K562 (cell line): ENCODE data around the gene ZNF474. TPM values are rescaled to one million over a fixed set of nuclear protein-coding genes. Genes with fewer than 3 reads are reported as not detected.

Source experiments
- ATAC-seq: fragments of 200-7000 bp; cut with Tn5 transposase; 3 replicates; pipeline ENCODE4 v1.9.1; 2020; ENCODE audit warnings: moderate library complexity
- BruUV-seq: library from RNA; stranded (reverse); fragments of 400-500 nt; replicated peaks from 2 replicates; lab custom pipeline; 2021; lab: Mats Ljungman, UMichigan
- CTCF ChIA-PET: fragments of 300-600 bp; formaldehyde crosslinking; extraction: SDS; loops from one replicate; lab custom pipeline; 2021; ENCODE audit warnings: low intra/inter-chr PET ratio; lab: Yijun Ruan, JAX
- POLR2A ChIA-PET: fragments of 300-600, 350-650 bp; sonication (Branson Sonifier 250); formaldehyde crosslinking; extraction: SDS; loops from one replicate; lab custom pipeline; 2021; ENCODE audit warnings: antibody characterized with exemption, inconsistent platforms; lab: Yijun Ruan, JAX
- DNase-seq, 4 experiments: peaks; one replicate each; pipeline versions ENCODE4 v3.0.0 to v3.0.0-alpha.2; 2011 to 2018; ENCODE audit warnings: low spot score in 3 of 4, mixed read lengths in 3 of 4; ENCODE audit errors: extremely low read depth in 1 of 4
- FAIRE-seq: peaks from 2 replicates; lab custom pipeline; 2011; peaks lifted over from hg19 to GRCh38; lab: Jason Lieb, UNC
- H2AFZ ChIP-seq: 2 replicates; pipeline ENCODE4 v1.6.0; 2011; ENCODE audit warnings: low read depth, low read length, control low read depth, inconsistent platforms
- H3K27ac ChIP-seq: fragments of 200-600 bp; 3 replicates; pipeline ENCODE4 v1.8.0; 2011; ENCODE audit warnings: low read depth, mild to moderate bottlenecking, control low read depth, inconsistent platforms, low read length, moderate library complexity, mixed read lengths; ENCODE audit errors: extremely low read depth
- H3K27me3 ChIP-seq, 2 experiments: fragments of 300-600 bp in 1 of 2; 2 replicates in 1 of 2; 3 replicates in 1 of 2; pipeline versions ENCODE4 v1.6.0 to v1.8.0; 2011; ENCODE audit warnings: inconsistent platforms in 2 of 2, low read length in 2 of 2, mild to moderate bottlenecking in 1 of 2, mixed read lengths in 1 of 2, moderate library complexity in 1 of 2; ENCODE audit not compliant: control insufficient read depth in 2 of 2, insufficient read depth in 2 of 2
- H3K36me3 ChIP-seq: fragments of 300-600 bp; 3 replicates; pipeline ENCODE4 v1.8.0; 2011; ENCODE audit warnings: mild to moderate bottlenecking, low read length, inconsistent platforms; ENCODE audit not compliant: control insufficient read depth, insufficient read depth
- H3K4me1 ChIP-seq, 2 experiments: fragments of 200-600 bp in 1 of 2; replicated peaks in 1 of 2; 2 replicates in 1 of 2; 3 replicates in 1 of 2; pipeline versions ENCODE4 v1.5.1 to v1.8.0; 2011; ENCODE audit warnings: inconsistent platforms in 2 of 2, low read length in 2 of 2, mild to moderate bottlenecking in 1 of 2, mixed read lengths in 1 of 2, moderate library complexity in 1 of 2; ENCODE audit not compliant: control insufficient read depth in 2 of 2, insufficient read depth in 2 of 2
- H3K4me2 ChIP-seq: 2 replicates; pipeline ENCODE4 v1.6.1; 2011; ENCODE audit warnings: low read length, control low read depth, inconsistent platforms, mixed read lengths; ENCODE audit not compliant: insufficient read depth
- H3K4me3 ChIP-seq: fragments of 200-600 bp; sonication (generic), shearing (Covaris generic); 2 replicates; pipeline ENCODE4 v1.5.1; 2016; ENCODE audit warnings: control low read depth, inconsistent platforms
- H3K79me2 ChIP-seq: fragments of 200-600 bp; 3 replicates; pipeline ENCODE4 v1.8.0; 2011; ENCODE audit warnings: low read length, inconsistent platforms; ENCODE audit not compliant: control insufficient read depth, insufficient read depth
- H3K9ac ChIP-seq, 2 experiments: 2 replicates each; pipeline versions ENCODE4 v1.6.0 to v1.6.1; 2011; ENCODE audit warnings: low read depth in 2 of 2, low read length in 2 of 2, control low read depth in 1 of 2, inconsistent platforms in 1 of 2, mild to moderate bottlenecking in 1 of 2, mixed read lengths in 1 of 2; ENCODE audit not compliant: insufficient read depth in 1 of 2
- H3K9me1 ChIP-seq: one replicate; pipeline ENCODE4 v1.6.0; 2011; ENCODE audit warnings: inconsistent platforms, mild to moderate bottlenecking, low read length, moderate library complexity; ENCODE audit not compliant: control insufficient read depth, insufficient read depth
- H3K9me3 ChIP-seq: replicated peaks from 2 replicates; pipeline ENCODE4 v1.5.1; 2011; ENCODE audit warnings: low read depth, low read length, inconsistent platforms; ENCODE audit not compliant: control insufficient read depth, insufficient read depth
- H4K20me1 ChIP-seq: replicated peaks from 2 replicates; pipeline ENCODE4 v1.6.1; 2011; ENCODE audit warnings: low read length, inconsistent platforms, mixed read lengths; ENCODE audit not compliant: control insufficient read depth, insufficient read depth
- CXXC5 ChIP-seq: fragments of 250-450 bp; sonication (Bioruptor Pico); IDR thresholded peaks from 2 replicates; pipeline ENCODE4 v1.8.0; 2022; ENCODE audit warnings: inconsistent platforms, mild to moderate bottlenecking, moderate library complexity
- HDGF ChIP-seq: fragments of 450-650 bp; IDR thresholded peaks from 2 replicates; pipeline ENCODE4 v1.6.1; 2016
- RBM39 ChIP-seq: fragments of 200-400 bp; formaldehyde crosslinking; optimal IDR thresholded peaks from 2 replicates; pipeline ENCODE3; 2018; ENCODE audit warnings: low read depth, low read length
- REST ChIP-seq, 2 experiments: fragments of 450-650 bp; formaldehyde crosslinking in 1 of 2; IDR thresholded peaks; 2 replicates each; pipeline versions ENCODE4 v1.4.0 to v1.6.1; 2014 to 2020; ENCODE audit warnings: mild to moderate bottlenecking in 2 of 2, borderline replicate concordance in 1 of 2, low read depth in 1 of 2
- TCF15 ChIP-seq: fragments of 250-450 bp; sonication (Bioruptor Pico); IDR thresholded peaks from 2 replicates; pipeline ENCODE4 v1.8.0; 2022; ENCODE audit warnings: moderate library complexity, mild to moderate bottlenecking, inconsistent platforms
- XRCC4 ChIP-seq: IDR thresholded peaks from one replicate; pipeline ENCODE4 v1.6.1; 2011; ENCODE audit not compliant: insufficient read depth, insufficient read length; ENCODE audit errors: extremely low read depth
- ZBTB34 ChIP-seq: fragments of 250-450 bp; sonication (Bioruptor Pico); IDR thresholded peaks from 2 replicates; pipeline ENCODE4 v1.8.0; 2021; ENCODE audit warnings: mild to moderate bottlenecking, moderate library complexity
- ZNF395 ChIP-seq: fragments of 200-800 bp; sonication (Bioruptor generic); IDR thresholded peaks from 2 replicates; pipeline ENCODE4 v1.6.1; 2017; ENCODE audit warnings: missing genetic modification characterization, missing compliant biosample characterization
- ZNF408 ChIP-seq: fragments of 250-450 bp; sonication (Bioruptor Pico); IDR thresholded peaks from 2 replicates; pipeline ENCODE4 v1.4.0; 2020; ENCODE audit warnings: low read depth, mild to moderate bottlenecking, moderate library complexity
- WGBS: fragments of 100-300 bp; shearing (Covaris generic); methylation state at CpG from one replicate; pipeline ENCODE4 v1.1.6; 2016; ENCODE audit warnings: low coverage, mixed read lengths; ENCODE audit not compliant: insufficient coverage; ENCODE audit errors: missing lambda C conversion rate; 5-methylcytosine and 5-hydroxymethylcytosine counted together
- in situ Hi-C: fragments of 300-500 bp; cut with MboI; formaldehyde crosslinking; loops from 4 replicates; pipeline ENCODE4 v1.15.0; 2018; ENCODE audit warnings: inconsistent platforms, mixed read lengths
- intact Hi-C: fragments of 100-400 bp; cut with micrococcal nuclease; formaldehyde crosslinking; loops from 2 replicates; pipeline ENCODE4 v1.14.2; 2022
- polyA plus RNA-seq, 8 experiments: library from polyadenylated mRNA; depleted of rRNA in 4 of 8; stranded (reverse) in 5 of 8; unstranded in 3 of 8; fragments of >200 nt; fragmentation: Nextera tagmentation in 2 of 8; fragmentation: Illumina TruSeq in 1 of 8; extraction: Ambion mirVana in 2 of 8; extraction: Trizol in 1 of 8; gene quantifications; 2 replicates each; pipeline versions ENCODE4 v1.2.1 to v1.2.3, GENCODE V29; 2011 to 2014; ENCODE audit warnings: inconsistent platforms in 1 of 8, missing spikeins in 1 of 8
- total RNA-seq, 7 experiments: library from RNA; depleted of rRNA in 6 of 7; stranded (reverse); fragments of >200 nt in 6 of 7; fragmentation: Illumina TruSeq in 2 of 7; extraction: Trizol in 2 of 7; gene quantifications; 2 replicates each; pipeline versions ENCODE4 v1.2.1 to v1.2.3, GENCODE V29; 2011 to 2021; ENCODE audit warnings: low replicate concordance in 1 of 7

ZNF474 gene
- total and polyA plus RNA-seq, 9 of the 15 experiments (the other 6 are each of a cell fraction or from before 2014, with no cell fraction given) = 0.16 to 0.62 (median 0.39) TPM

GRCh38 chr5:122110987-122111386, 18.4 kb upstream of the ZNF474 start (continued):
- TF ChIP-seq ZNF395 (0 out of 2 replicates have a peak, but pooled peaks have one; percentile 30), XRCC4 (no peak), CXXC5 (peak; percentile 19)

GRCh38 chr5:122111460-122111859, 17.9 kb upstream of the ZNF474 start:
- no peaks in the 10 kb centered on the region for H4K20me1 ChIP-seq
- no peaks in the 10 kb centered on the region for H3K27me3 ChIP-seq
- in situ Hi-C loops (no loop called here), intact Hi-C loops (no loop called here)
- ChIA-PET CTCF (no interaction called here), POLR2A (interaction anchor here (0.8 to 4.4 kb wide), 4 partner anchors 10 to 41 kb away, joined by 3 to 28 read pairs (median 12); no protein-coding TSS in a partner anchor)
- H3K9ac ChIP-seq = peak overlapping the region in 1 of 2 experiments; percentile 74; a peak in 1 of 4 replicates
- no peak overlapping the region for H3K4me3 ChIP-seq
- WGBS = 68% methylated on average over 5 of the region's 5 CpGs
- H3K4me1 ChIP-seq = peaks cover 5 to 34% of the 10 kb centered on the region in 2 experiments; a peak in 4 of 5 replicates
- peak overlapping the region; percentile 85 for H2AFZ ChIP-seq
- no peaks in the 10 kb centered on the region for H3K79me2 ChIP-seq
- BruUV-seq = no TSS peak
- H3K4me2 ChIP-seq = peak overlapping the region; percentile 29
- H3K9me3 ChIP-seq = no peaks in the 10 kb centered on the region
- ATAC-seq = no peak
- peak overlapping the region; percentile 98; the same call in 2 of the 3 replicates for H3K27ac ChIP-seq
- DNase-seq = peak in 1 of 4 experiments; percentile 18
- no peaks in the 10 kb centered on the region for H3K36me3 ChIP-seq
- no peak for FAIRE-seq
- no peaks in the 10 kb centered on the region for H3K9me1 ChIP-seq
- TF ChIP-seq ZNF408 (CRISPR knock-in tag) = no peak
- TF ChIP-seq REST (IDR thresholded peaks at IDR 0.05; ENCODE audit: borderline replicate concordance) = no peak
- TF ChIP-seq REST (CRISPR knock-in tag; IDR thresholded peaks at IDR 0.05; ENCODE audit: low read depth) = no peak
- TF ChIP-seq ZBTB34 (CRISPR knock-in tag) = no peak
- TF ChIP-seq HDGF = no peak
- no peak for TF ChIP-seq RBM39
- no peak for TF ChIP-seq TCF15 (CRISPR knock-in tag)
